Measurements from ENCODE around the gene TMEM119. TPM values are rescaled to one million over a fixed set of nuclear protein-coding genes. Genes with fewer than 3 reads are reported as not detected.
A peak's percentile ranks its signal among the peaks of the same experiment; 100 is the strongest.

Gene TMEM119
- total and polyA plus RNA-seq, 2 of the 13 experiments (the other 11 are each of a cell fraction or from before 2014, with no cell fraction given), result not detected

GRCh38 chr12:108642269-108642870 lies 44.5 kb upstream of the TMEM119 start:
- TSS peak; percentile 8 for BruUV-seq (replicated peaks)
- FAIRE-seq, result no peak
- in situ Hi-C loops (cut with HindIII; ENCODE audit: extremely low pct_ligation_motif_present, low pct_unique_long_range_greater_than_20kb), result no loop called here

GRCh38 chr12:108641446-108642268 lies 43.8 kb upstream of the TMEM119 start:
- BruUV-seq (replicated peaks), result no TSS peak
- no peak overlapping the region for H2AFZ ChIP-seq (ENCODE audit: low read length)
- ATAC-seq, result peak; percentile 8
- no peaks in the 10 kb centered on the region; a peak in 1 of 5 replicates for H3K27me3 ChIP-seq (ENCODE audit: control insufficient read depth in 1 of 2, insufficient read depth in 2 of 2, low read length in 2 of 2)
- peaks cover 4 to 9% of the 10 kb centered on the region in 2 experiments for H3K36me3 ChIP-seq (replicated peaks in 1 of 2; ENCODE audit: control insufficient read depth in 1 of 2, insufficient read depth in 2 of 2, low read length in 2 of 2)
- no peaks in the 10 kb centered on the region; the same call in 1 of the 2 replicates for H4K20me1 ChIP-seq (ENCODE audit: insufficient read depth, low read length)
- DNase-seq (ENCODE audit: low spot score), result no peak
- POLR2A ChIA-PET, result no interaction called here
- CTCF ChIA-PET (ENCODE audit: low intra/inter-chr PET ratio, low total read pairs), result no interaction called here
- H3K9ac ChIP-seq (ENCODE audit: insufficient read depth, low read depth, low read length), result no peak overlapping the region
- H3K4me3 ChIP-seq (replicated peaks in 1 of 3; ENCODE audit: insufficient read depth in 1 of 3, low read depth in 2 of 3, low read length in 3 of 3), result no peak overlapping the region
- H3K79me2 ChIP-seq (ENCODE audit: insufficient read depth, low read length), result no peaks in the 10 kb centered on the region
- H3K4me2 ChIP-seq (ENCODE audit: low read depth, low read length), result no peak overlapping the region
- in situ Hi-C loops (cut with HindIII; ENCODE audit: extremely low pct_ligation_motif_present, low pct_unique_long_range_greater_than_20kb), result no loop called here
- 62% methylated on average over 5 of the region's 9 CpGs for WGBS (ENCODE audit: low lambda C conversion rate)
- H3K27ac ChIP-seq (ENCODE audit: extremely low read length, insufficient read depth, low read length), result no peak overlapping the region
- intact Hi-C loops (cut with micrococcal nuclease; ENCODE audit: unreplicated experiment), result no loop called here
- peaks cover 14% of the 10 kb centered on the region; the same call in 1 of the 2 replicates for H3K4me1 ChIP-seq (ENCODE audit: insufficient read depth, low read length)
- no peaks in the 10 kb centered on the region for H3K9me3 ChIP-seq (ENCODE audit: low read length)
- FAIRE-seq, result no peak
- TF ChIP-seq ZNF766 (CRISPR knock-in tag; IDR thresholded peaks at IDR 0.05; ENCODE audit: borderline replicate concordance) (no peak), AGO2 (optimal IDR thresholded peaks at IDR 0.05; ENCODE audit: low read depth, low read length) (peak; percentile 64), ZNF580 (CRISPR knock-in tag; IDR thresholded peaks at IDR 0.05; ENCODE audit: borderline replicate concordance, low read depth) (no peak), ZBTB20 (CRISPR knock-in tag; IDR thresholded peaks at IDR 0.05; ENCODE audit: borderline replicate concordance, low read depth) (no peak), ZNF720 (CRISPR knock-in tag; IDR thresholded peaks at IDR 0.05) (no peak), ZNF781 (CRISPR knock-in tag; IDR thresholded peaks at IDR 0.05; ENCODE audit: borderline replicate concordance, not compliant biosample characterization) (no peak), ZNF777 (CRISPR knock-in tag; IDR thresholded peaks at IDR 0.05) (no peak), RBM39 (IDR thresholded peaks at IDR 0.05; ENCODE audit: low read depth, low read length, poor library complexity, severe bottlenecking) (no peak), POGZ (CRISPR knock-in tag; IDR thresholded peaks at IDR 0.05) (no peak), UBTF (CRISPR knock-in tag; IDR thresholded peaks at IDR 0.05) (no peak), MXD1 (CRISPR knock-in tag; IDR thresholded peaks at IDR 0.05) (no peak), POLR2A (IDR thresholded peaks at IDR 0.05; ENCODE audit: insufficient read depth in 1 of 2, low read depth in 2 of 2, low read length in 2 of 2) (0 out of 4 replicates have a peak, but pooled peaks of 1 of the 2 experiments have one; percentile 4)

More at GRCh38 chr12:108642269-108642870, 44.5 kb upstream of the TMEM119 start:
- H2AFZ ChIP-seq (ENCODE audit: low read length), result no peak overlapping the region
- H3K9me3 ChIP-seq (ENCODE audit: low read length), result no peaks in the 10 kb centered on the region
- ATAC-seq, result no peak
- 93% methylated on average over 16 of the region's 16 CpGs for WGBS (ENCODE audit: low lambda C conversion rate)
- no peaks in the 10 kb centered on the region; the same call in 1 of the 2 replicates for H4K20me1 ChIP-seq (ENCODE audit: insufficient read depth, low read length)
- TF ChIP-seq ZNF777 (CRISPR knock-in tag; IDR thresholded peaks at IDR 0.05) (no peak), AGO2 (optimal IDR thresholded peaks at IDR 0.05; ENCODE audit: low read depth, low read length) (peak; percentile 28), RBM22 (optimal IDR thresholded peaks at IDR 0.05; ENCODE audit: low read length) (peak; percentile 86)
- CTCF ChIA-PET (ENCODE audit: low intra/inter-chr PET ratio, low total read pairs), result no interaction called here
- H3K27me3 ChIP-seq (ENCODE audit: control insufficient read depth in 1 of 2, insufficient read depth in 2 of 2, low read length in 2 of 2), result no peaks in the 10 kb centered on the region
- peaks cover 14% of the 10 kb centered on the region; the same call in 1 of the 2 replicates for H3K4me1 ChIP-seq (ENCODE audit: insufficient read depth, low read length)
- POLR2A ChIA-PET, result no interaction called here
- DNase-seq (ENCODE audit: low spot score), result no peak
- no peak overlapping the region for H3K4me3 ChIP-seq (replicated peaks in 1 of 3; ENCODE audit: insufficient read depth in 1 of 3, low read depth in 2 of 3, low read length in 3 of 3)
- H3K27ac ChIP-seq (ENCODE audit: extremely low read length, insufficient read depth, low read length), result no peak overlapping the region
- H3K79me2 ChIP-seq (ENCODE audit: insufficient read depth, low read length), result no peaks in the 10 kb centered on the region
- no peak overlapping the region for H3K9ac ChIP-seq (ENCODE audit: insufficient read depth, low read depth, low read length)
- intact Hi-C loops (cut with micrococcal nuclease; ENCODE audit: unreplicated experiment), result no loop called here
- no peak overlapping the region for H3K4me2 ChIP-seq (ENCODE audit: low read depth, low read length)
- H3K36me3 ChIP-seq (replicated peaks in 1 of 2; ENCODE audit: control insufficient read depth in 1 of 2, insufficient read depth in 2 of 2, low read length in 2 of 2), result peaks cover 5 to 17% of the 10 kb centered on the region in 2 experiments
